NCI-H446 treated with DMSO at 0.1 percent for 48 hours (cell line): Measurements from ENCODE around the gene PLEKHH2.
"Not testable (repeated sequence)": the region's sequence is repeated elsewhere in the genome, so short reads cannot be mapped to it uniquely, and the experiment has no call there.

ENCODE experiments used
- DNase-seq: peaks from one replicate; lab custom pipeline; 2025; lab: John Stamatoyannopoulos, UW

The PLEKHH2 gene

GRCh38 chr2:43636621-43637020 lies 439 bp upstream of the PLEKHH2 start:
- no peak for DNase-seq

- no peak for DNase-seq
Observed at GRCh38 chr2:43642363-43642762, 5.3 kb downstream of the PLEKHH2 start.

DNA sequence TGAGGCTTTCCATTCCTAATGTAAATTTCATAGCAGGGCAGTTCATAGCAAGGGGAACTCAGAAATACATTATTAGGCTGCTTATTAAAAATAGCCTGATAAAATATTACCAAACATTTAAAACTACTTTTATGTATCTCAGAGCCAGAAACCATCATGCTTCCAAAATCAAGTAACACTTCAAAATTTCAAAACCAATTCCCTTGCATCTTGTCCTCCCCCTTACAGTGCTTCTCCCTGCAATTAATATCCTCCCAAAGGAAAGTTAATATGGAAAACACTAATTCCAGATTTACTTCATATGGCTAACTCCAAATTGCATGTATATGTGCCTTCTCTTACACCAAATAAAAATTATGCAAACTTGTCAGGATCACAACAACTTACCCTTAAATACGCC lies 6.6 kb downstream of the PLEKHH2 start:
- no peak for DNase-seq

DNA sequence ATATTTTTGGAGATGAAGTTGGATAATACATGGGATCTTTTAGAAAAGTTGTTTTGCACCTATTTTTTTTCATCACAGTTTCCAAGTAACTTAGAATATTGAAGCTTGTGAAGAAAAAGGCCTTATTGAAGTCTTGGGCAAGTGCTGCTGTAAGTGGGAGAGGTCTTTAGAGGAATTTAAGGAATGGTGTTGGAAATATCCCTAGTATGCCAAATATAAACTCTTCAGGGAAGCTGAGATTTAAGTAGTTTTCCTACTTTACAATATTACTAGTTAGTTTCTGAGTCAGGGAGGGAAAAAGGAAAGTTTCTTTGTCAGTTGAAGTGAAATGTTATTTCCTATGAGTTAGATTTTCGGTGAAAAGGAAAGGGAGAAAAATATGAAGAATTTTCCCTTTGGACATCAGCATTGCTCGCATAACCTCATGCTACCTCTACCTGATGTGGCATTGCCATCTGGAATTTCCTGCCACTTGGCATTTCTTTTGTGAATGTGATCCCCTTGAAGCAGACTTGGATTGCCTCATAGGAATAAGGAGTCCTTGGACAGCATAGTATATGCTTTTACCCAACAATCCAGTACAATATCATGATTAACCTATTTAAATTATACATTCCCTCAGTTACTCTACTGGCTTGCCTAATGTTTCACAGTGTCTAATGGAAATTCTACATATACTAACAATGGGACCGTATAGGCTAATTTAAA lies 12.1 kb downstream of the PLEKHH2 start:
- no peak for DNase-seq

GRCh38 chr2:43653506-43653905 lies 16.4 kb downstream of the PLEKHH2 start:
- no peak for DNase-seq

DNA sequence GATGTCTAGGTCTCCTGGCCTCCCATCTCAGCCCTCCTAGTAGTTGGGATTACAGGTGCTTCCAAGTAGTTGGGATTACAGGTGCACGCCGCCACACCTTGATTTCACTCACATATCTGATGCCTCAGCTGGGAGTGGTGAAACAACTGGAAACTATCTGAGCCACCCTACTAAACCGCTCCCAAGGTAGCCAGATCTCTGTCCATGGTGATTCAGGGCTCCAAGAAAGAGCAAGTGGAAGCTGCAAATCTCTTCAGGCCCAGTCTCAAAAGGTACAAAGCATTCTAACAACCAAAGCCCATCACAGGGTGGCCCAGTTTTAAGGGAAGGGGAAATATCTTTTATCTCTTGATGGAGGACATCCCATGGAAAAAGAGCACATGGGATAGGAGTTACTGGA lies 20.2 kb downstream of the PLEKHH2 start:
- no peak for DNase-seq

- DNase-seq = no peak
Observed at GRCh38 chr2:43675646-43676321, 38.7 kb downstream of the PLEKHH2 start.

DNA sequence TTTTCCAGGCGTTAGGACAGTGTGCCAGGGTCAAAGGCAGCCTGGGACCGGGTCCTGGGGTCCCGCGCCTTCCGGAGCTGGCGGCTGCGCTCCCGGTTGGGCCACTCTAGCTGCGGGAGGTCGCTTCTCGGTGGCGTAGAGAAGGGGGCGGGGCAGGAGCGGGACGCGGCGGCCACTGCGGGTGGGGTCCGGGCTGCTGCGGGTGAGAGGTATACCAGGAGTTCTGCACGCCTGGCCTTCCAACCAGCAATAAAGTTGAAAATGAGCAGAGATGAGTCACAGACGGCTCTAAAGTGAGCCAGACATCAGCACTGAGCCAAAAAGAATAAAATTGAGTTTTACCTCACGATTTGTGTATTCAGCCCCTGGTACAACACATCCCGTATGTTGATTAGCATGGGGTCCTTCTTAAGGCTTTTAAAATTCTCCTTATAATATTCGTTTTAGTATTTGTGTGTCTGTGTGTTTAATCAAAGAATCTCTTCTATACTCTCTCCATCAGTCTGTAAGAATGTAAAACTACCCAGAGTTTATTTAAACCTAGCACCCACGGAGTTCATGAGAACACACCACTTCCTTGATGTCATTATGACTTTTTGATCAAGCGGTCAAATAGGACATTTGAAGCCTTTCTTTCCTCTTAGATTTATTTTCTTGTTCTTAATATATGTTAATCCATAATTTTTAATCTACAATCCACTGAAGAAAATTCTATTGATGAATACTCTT lies 39.4 kb downstream of the PLEKHH2 start, which contains the start of gene C1GALT1C1L:
TSS of gene C1GALT1C1L (minus strand) at position 108 of the 729 bp plus-strand sequence. CDS start at position 1, 107 bp downstream.
- DNase-seq = no peak

DNA sequence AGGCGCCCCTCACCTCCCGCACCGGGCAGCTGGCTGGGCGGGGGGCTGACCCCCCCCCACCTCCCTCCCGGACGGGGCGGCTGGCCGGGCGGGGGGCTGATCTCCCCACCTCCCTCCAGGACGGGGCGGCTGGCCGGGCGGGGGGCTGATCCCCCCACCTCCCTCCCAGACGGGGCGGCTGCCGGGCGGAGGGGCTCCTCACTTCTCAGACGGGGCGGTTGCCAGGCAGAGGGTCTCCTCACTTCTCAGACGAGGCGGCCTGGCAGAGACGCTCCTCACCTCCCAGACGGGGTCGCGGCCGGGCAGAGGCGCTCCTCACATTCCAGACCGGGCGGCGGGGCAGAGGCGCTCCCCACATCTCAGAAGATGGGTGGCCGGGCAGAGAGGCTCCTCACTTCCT lies 40.7 kb downstream of the PLEKHH2 start:
- not testable (repeated sequence) for DNase-seq

- no peak for DNase-seq
Observed at GRCh38 chr2:43685357-43685756, 48.3 kb downstream of the PLEKHH2 start.

DNA sequence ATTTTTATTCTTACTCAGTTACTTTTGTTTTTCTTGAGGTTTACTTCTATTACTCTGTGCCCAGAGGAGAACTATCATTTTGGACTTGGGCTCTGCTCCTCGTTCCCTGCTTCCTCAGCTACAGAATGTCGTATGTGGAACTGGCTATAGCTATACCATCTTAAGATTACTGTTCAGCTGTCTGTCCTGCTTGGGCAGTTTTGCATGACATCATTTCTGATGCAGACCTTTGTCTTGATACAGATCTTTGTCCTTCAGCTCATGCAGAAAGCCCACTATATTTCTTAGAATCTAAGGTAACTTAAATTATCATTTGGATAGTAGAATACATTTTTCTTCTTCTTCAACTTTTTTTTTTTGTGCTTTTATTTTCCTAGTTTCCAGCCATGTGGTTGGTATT lies 52.9 kb downstream of the PLEKHH2 start:
- no peak for DNase-seq

DNA sequence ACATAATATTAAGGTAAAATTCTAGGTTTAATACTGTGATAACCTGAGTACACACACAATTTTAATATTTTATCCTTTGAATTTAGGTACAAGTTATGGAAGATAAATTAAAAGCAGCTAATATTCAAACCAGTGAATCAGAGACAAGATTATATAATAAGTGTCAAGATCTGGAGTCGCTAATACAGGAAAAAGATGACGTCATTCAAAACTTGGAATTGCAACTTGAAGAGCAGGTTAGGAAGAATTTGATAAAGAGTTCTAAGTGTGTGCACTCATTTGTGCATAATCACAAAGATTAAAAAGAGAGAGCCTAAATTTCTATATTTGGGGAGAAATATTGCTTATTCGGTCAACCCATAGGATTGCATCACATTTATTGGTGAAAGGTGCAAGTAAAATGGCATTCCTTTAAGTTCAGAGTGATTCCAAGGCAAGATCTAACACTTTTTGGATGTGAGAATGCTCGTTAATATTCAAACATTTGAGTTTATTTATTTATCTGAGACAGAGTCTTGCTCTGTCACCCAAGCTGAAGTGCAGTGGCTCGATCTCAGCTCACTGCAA lies 55.5 kb downstream of the PLEKHH2 start:
- no peak for DNase-seq

GRCh38 chr2:43698140-43698539 lies 61.1 kb downstream of the PLEKHH2 start:
- not testable (repeated sequence) for DNase-seq

DNA sequence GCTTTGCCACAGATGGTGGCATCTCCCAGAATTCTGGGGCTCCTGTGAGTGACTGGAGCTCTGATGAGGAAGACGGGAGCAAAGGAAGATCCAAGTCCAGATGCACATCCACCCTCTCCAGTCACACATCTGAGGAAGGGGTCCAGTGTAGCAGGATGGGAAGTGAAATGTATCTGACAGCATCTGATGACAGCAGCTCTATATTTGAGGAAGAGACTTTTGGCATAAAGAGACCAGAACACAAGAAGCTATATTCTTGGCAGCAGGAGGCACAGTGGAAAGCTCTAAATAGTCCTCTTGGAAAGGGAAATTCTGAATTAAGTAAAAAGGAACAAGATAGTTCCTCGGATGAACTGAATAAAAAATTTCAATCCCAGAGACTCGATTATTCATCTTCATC lies 62.7 kb downstream of the PLEKHH2 start:
- DNase-seq = no peak

DNA sequence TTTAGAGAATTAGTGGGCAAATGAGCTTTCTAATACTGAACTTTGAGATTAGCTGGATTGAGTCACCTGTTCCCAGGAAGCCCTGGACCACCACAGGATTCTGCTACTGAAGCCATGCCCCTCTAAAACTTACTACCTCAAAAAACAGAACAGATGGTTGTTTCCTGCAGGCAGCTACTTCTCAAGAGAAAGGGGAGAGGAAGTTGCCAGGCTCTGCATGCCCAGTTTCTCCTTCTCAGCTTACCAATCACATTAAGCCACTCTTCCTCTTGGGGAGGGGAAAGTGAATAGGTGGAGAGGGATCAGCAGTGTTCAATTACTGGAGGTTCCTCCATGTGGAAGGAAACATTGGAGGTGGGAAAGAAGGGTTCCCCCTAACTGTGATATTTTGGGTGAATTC lies 64.1 kb downstream of the PLEKHH2 start:
- DNase-seq = no peak

GRCh38 chr2:43707255-43708015 lies 70.4 kb downstream of the PLEKHH2 start:
- DNase-seq = no peak

DNA sequence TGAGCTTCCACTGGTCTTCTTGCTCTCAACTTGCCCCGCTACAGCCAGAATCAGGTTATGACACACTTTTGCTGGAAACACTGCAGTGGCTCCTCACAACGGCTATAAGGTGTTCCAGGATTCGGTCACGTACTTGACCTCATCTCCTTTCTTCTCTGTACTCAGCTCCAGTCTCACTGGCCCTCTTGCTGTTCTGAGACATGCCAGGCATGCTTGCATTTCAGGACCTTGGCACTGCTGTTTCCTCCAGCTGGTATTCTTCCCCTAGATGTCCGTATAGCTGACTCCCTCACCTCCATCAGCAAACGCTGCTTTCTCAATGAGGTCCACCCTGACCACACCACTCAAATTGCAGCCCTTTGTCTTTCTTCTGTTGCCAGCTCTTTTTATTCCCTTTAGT lies 71.1 kb downstream of the PLEKHH2 start:
- no peak for DNase-seq

DNA sequence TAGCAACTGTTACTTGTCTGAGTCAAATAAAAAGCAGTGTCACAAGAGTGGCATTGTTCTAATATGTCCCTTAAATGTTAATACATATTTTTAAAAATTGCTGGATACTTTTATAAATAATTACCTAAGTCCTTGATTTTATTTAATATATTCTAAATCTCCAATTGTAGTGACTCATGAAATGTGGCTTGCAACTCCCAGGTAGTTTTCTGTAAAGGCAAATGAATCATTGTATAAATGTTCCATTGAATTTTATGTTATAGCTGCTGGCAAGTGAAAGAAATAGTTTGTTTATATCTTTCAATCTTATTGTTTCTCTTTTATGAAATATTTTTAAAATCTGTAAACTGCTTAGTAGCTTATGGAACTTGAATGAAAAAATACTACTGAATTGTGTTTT lies 71.8 kb downstream of the PLEKHH2 start:
- DNase-seq = no peak

- no peak for DNase-seq
Observed at GRCh38 chr2:43710866-43711265, 73.8 kb downstream of the PLEKHH2 start.

- no peak for DNase-seq
Observed at GRCh38 chr2:43714164-43714563, 77.1 kb downstream of the PLEKHH2 start.

DNA sequence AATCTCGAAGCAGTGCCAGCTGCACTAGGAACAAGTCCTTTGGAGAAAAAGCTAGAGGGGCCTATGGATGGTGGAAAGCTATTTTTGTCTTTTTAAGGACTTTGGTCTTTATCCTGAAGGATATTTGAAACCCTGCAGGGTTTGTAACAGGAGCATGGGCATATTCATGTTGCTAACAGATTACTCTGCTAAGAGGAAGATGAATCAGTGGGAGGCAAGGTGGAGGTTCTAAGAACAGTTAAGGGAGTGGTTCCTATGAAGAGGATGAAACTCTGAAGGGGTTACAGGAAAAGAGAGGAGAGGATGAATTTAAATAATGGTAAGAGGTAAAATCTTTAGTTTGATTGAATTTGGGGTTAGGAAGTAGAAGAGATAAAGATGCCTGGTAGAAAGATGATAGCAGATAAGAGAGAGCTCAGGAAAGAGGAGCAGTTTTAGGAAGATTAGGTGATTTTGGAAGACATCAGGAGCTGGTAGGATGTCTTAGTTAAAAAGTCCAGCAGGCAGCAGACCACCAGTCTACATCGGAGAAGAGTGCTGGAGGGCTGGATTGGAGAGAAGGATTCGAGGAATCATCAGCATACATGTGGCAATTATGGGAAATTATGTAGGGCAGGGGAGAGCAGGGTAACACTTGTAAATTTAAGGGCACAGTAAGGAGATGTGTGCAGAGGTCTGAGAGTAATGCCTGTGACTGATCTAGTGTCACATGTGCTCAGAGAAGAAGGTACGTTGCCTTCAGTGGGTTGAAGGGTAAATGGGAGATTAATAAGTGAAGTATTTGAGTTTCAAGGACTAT lies 78.4 kb downstream of the PLEKHH2 start:
- DNase-seq = no peak
